Heart left ventricle (tissue), 13 donors: ENCODE data around the gene NPC1L1.

ENCODE experiments used
- CTCF ChIP-seq, 12 donors: fragments of 200-600 bp; sonication (generic) in 4 of 12; IDR thresholded peaks; one replicate each; pipeline versions ENCODE4 v1.5.0 to v1.8.0; 2018 to 2022; ENCODE audit warnings: antibody characterized with exemption in 12 of 12, mild to moderate bottlenecking in 5 of 12
- POLR2A ChIP-seq, 2 donors: fragments of 450-650 bp; IDR thresholded peaks; one replicate each; pipeline ENCODE4 v1.6.1; 2017; ENCODE audit warnings: antibody characterized with exemption in 2 of 2, mild to moderate bottlenecking in 2 of 2, moderate library complexity in 2 of 2
- donor health status: ischemic (EF 13 %, LVEDD 7.1; RV severe dilation, severe dysfunction).
- donor health status: DM: no; HTN: yes; CAD: no.
- donor health status: DM: no; HTN: no; CAD: no.
- donor health status: ischemic (EF 25% LVEDD 6.9; RV normal size, moderate dysfunction).
- donor health status: ischemic (EF 25% LVEDD 5.7; RV mildly dilated, moderate dysfunction).
- donor health status: ischemic (EF 35%, LVEDD 5.7; RV mildly dilated, moderate dysfunction).
- donor health status: nonischemic (EF 11% LVEDD 7.7; RV severe dilation, severe dysfunction).
- donor health status: DM: yes; HTN: yes; CAD: no.
- donor health status: PGD.
- donor health status: ischemic (EF 29% LVEDD 5.4; RV normal size, mild dysfunction).
- donor health status: nonischemic (EF 23%, LVEDD 6.1; RV moderate dilation, normal function).

DNA sequence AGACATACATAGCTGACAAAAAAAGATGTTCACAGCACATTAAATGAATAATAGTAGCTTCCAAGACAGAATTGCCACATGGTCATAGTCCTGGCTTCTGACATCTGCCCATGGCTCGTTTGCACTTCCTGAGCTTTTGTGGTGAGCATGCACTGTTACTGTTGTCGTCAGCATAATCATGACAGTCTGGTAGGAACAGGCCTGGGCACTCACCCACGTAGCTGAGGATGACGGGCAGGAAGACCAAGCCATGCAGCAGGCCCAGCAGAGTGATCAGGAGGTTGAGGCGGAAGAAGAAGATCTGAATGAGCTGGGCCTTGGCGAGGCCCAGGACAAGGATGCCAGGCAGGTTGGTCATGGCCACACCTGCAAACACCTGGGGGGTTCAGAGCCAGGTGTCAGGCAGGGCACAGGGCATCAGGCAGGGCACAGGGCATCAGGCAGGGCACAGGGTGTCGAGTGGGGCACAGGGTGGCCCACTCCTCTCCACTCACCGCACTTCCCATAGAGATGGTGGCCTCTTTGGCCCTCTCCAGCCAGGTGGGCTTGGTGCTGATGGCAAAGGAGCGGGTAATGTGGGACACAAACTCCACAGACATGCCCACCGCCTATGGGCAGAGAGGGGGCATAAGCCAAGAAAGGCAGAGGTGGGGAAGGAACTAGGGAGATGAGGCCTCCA is 25.4 kb downstream of the NPC1L1 start:
- TF ChIP-seq POLR2A (IDR thresholded peaks at IDR 0.05) = no peak
- no peak for TF ChIP-seq CTCF (IDR thresholded peaks at IDR 0.05)
